Body of pancreas (tissue), 4 donors: ENCODE results near the gene TINAGL1.

Experiments used
- POLR2A ChIP-seq, 3 donors: fragments of 450-650 bp; IDR thresholded peaks; one replicate each; pipeline ENCODE4 v1.6.1; 2016; ENCODE audit warnings: antibody characterized with exemption in 3 of 3, mild to moderate bottlenecking in 2 of 3
- TF ChIP-seq, protein P1 (sequence below), 7 experiments: fragments of 450-650 bp in 4 of 7; fragments of 200-600 bp in 3 of 7; sonication (generic) in 3 of 7; IDR thresholded peaks; one replicate each; pipeline ENCODE4 v1.5.1; 2016 to 2019; ENCODE audit warnings: antibody characterized with exemption in 7 of 7

DNA sequence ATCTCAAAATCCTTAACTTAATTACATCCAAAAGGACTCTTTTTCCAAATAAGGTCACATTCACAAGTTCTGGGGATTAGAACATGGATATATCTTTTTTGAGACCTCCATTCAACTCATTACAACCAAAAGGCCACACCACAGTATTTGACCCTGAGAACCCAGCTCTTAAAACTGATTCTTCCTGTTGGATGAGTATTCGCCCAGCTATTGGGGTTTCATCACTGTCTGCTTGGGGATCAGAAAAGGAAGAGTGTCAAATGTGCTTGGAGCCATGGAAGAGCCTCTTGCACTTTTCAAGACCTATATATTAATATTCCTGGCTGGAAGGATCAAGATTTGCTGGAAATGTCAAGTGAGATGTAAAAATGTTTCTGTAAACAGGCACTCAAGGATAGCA is 5.4 kb upstream of the TINAGL1 start:
- TF ChIP-seq, protein P1, sequence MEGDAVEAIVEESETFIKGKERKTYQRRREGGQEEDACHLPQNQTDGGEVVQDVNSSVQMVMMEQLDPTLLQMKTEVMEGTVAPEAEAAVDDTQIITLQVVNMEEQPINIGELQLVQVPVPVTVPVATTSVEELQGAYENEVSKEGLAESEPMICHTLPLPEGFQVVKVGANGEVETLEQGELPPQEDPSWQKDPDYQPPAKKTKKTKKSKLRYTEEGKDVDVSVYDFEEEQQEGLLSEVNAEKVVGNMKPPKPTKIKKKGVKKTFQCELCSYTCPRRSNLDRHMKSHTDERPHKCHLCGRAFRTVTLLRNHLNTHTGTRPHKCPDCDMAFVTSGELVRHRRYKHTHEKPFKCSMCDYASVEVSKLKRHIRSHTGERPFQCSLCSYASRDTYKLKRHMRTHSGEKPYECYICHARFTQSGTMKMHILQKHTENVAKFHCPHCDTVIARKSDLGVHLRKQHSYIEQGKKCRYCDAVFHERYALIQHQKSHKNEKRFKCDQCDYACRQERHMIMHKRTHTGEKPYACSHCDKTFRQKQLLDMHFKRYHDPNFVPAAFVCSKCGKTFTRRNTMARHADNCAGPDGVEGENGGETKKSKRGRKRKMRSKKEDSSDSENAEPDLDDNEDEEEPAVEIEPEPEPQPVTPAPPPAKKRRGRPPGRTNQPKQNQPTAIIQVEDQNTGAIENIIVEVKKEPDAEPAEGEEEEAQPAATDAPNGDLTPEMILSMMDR (IDR thresholded peaks at IDR 0.05): no peak
- no peak for TF ChIP-seq POLR2A (IDR thresholded peaks at IDR 0.05)
